Bronchial epithelial cell (primary cell): ENCODE data around the gene FGF12. TPM values are rescaled to one million over a fixed set of nuclear protein-coding genes. Genes with fewer than 3 reads are reported as not detected.

Experiments used
- DNase-seq: peaks from one replicate; pipeline ENCODE4 v3.0.0-alpha.2; 2010; ENCODE audit warnings: low read depth
- FAIRE-seq: peaks from 2 replicates; lab custom pipeline; 2011; peaks lifted over from hg19 to GRCh38; lab: Jason Lieb, UNC
- H3K27me3 ChIP-seq: 2 replicates; pipeline ENCODE4 v1.5.1; 2011; ENCODE audit warnings: low read length; ENCODE audit not compliant: control insufficient read depth, insufficient read depth
- H3K36me3 ChIP-seq: 2 replicates; pipeline ENCODE4 v1.5.1; 2011; ENCODE audit warnings: low read length; ENCODE audit not compliant: control insufficient read depth, insufficient read depth
- H3K4me3 ChIP-seq: 2 replicates; pipeline ENCODE4 v1.5.1; 2011; ENCODE audit warnings: mild to moderate bottlenecking, low read depth, low read length, control low read depth
- CTCF ChIP-seq: IDR thresholded peaks from 2 replicates; pipeline ENCODE4 v1.5.1; 2011; ENCODE audit warnings: mild to moderate bottlenecking, moderate library complexity, low read length, control low read depth, inconsistent platforms; ENCODE audit not compliant: insufficient read depth, severe bottlenecking
- total RNA-seq: library from RNA; depleted of rRNA; stranded (reverse); fragments of >200 nt; gene quantifications from 2 replicates; pipeline ENCODE4 v1.2.1, GENCODE V29; 2014

FGF12 gene
- total RNA-seq, 1 donor from 2014 or later: not detected

DNA sequence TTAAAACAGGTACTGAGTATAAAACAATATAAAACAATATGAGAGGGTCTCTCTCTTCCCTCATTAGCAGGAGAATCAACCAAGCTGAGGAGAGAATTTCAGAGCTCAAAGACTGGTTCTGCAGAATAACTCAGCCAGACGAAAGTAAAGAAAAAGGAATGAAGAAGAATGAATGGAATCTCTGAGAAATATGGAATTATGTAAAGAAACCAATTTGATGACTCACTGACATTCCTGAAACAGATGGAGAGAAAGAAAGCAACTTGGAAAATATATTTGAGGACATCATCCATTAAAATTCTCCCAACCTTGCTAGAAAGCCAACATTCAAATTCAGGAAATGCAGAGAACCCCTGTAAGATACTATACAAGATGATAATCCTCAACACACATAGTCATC is 635.5 kb downstream of the FGF12 start:
- peak; percentile 16 for DNase-seq
- no peaks in the 10 kb centered on the region for H3K27me3 ChIP-seq

DNA sequence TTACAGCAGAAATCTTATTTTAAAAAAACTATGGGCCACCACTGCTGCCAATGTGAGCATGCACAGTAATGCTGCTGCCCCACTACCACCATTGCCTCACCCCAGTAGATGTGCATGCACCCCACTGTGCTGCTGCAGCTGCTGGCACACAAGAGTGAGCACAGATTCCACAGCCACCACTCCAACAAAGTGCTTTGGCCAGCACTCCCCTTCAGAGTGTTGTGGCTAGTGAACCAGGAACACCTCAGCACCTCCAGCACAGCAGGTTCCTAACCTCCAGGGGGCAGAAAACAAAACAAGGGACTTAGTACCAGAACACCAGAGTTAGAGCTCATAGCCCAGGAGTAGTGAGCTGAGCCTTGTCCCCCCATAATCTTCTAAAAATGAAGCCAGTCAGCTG is 636.8 kb downstream of the FGF12 start:
- Histone ChIP-seq H3K27me3 (no peaks in the 10 kb centered on the region), H3K4me3 (no peak overlapping the region), H3K36me3 (no peaks in the 10 kb centered on the region)
- FAIRE-seq (no peak), DNase-seq (no peak)
- TF ChIP-seq CTCF: peak; percentile 11

More for the DNA sequence above, 635.5 kb downstream of the FGF12 start:
- Histone ChIP-seq H3K4me3 (no peak overlapping the region), H3K36me3 (no peaks in the 10 kb centered on the region)
- no peak for FAIRE-seq
- no peak for TF ChIP-seq CTCF

Other genes with a start within 250 kb of the FGF12 start
- 9.2 and 9.6 TPM in 2 replicates for gene MB21D2, start 190.3 kb upstream of the FGF12 start, total RNA-seq